ENCODE results near the gene GPR137.
"Not testable (repeated sequence)": the region's sequence is repeated elsewhere in the genome, so short reads cannot be mapped to it uniquely, and the experiment has no call there.

Gene GPR137

GRCh38 chr11:64284962-64285884 is at the start of gene GPR137:
Gene GPR137 (plus strand): TSS chr11:64285848. CDS start chr11:64286525, 677 bp downstream.
- DNase-seq, result peak; percentile 57

- DNase-seq, result no peak
These were observed 48.1 kb upstream of the GPR137 start for GRCh38 chr11:64237484-64237951.

GRCh38 chr11:64238076-64238475 is 47.6 kb upstream of the GPR137 start:
- no peak for DNase-seq

- DNase-seq, result no peak
These were observed 46.6 kb upstream of the GPR137 start for GRCh38 chr11:64238999-64239398.

- DNase-seq, result no peak
These were observed 45.8 kb upstream of the GPR137 start for GRCh38 chr11:64239662-64240434.

- DNase-seq, result peak; percentile 94
These were observed 45.0 kb upstream of the GPR137 start, which contains the start of gene FKBP2 for GRCh38 chr11:64240435-64241240. Gene FKBP2 (plus strand): TSS chr11:64241095. CDS start chr11:64242388, 1,293 bp downstream.

GRCh38 chr11:64241241-64241490 is 44.5 kb upstream of the GPR137 start:
- peak; percentile 97 for DNase-seq

- DNase-seq, result no peak
These were observed 43.9 kb upstream of the GPR137 start for GRCh38 chr11:64241491-64242374.

- DNase-seq, result no peak
These were observed 42.3 kb upstream of the GPR137 start for GRCh38 chr11:64243236-64243854.

- DNase-seq, result no peak
These were observed 41.5 kb upstream of the GPR137 start for GRCh38 chr11:64244107-64244506.

GRCh38 chr11:64244966-64245365 is 40.7 kb upstream of the GPR137 start:
- DNase-seq, result no peak

GRCh38 chr11:64245401-64245796 is 40.2 kb upstream of the GPR137 start:
- DNase-seq, result no peak

GRCh38 chr11:64245797-64246620 is 39.6 kb upstream of the GPR137 start:
- DNase-seq, result peak; percentile 18

- not testable (repeated sequence) for DNase-seq
These were observed 39.1 kb upstream of the GPR137 start for GRCh38 chr11:64246621-64246870.

- peak; percentile 75 for DNase-seq
These were observed 38.5 kb upstream of the GPR137 start, which contains the start of gene PPP1R14B for GRCh38 chr11:64246871-64247728. Gene PPP1R14B (minus strand): TSS chr11:64246943. CDS start chr11:64246673, 270 bp downstream.

- DNase-seq, result no peak
These were observed 37.7 kb upstream of the GPR137 start for GRCh38 chr11:64247729-64248531.

GRCh38 chr11:64248578-64248977 is 37.1 kb upstream of the GPR137 start:
- DNase-seq, result no peak

- DNase-seq, result no peak
These were observed 36.6 kb upstream of the GPR137 start for GRCh38 chr11:64249038-64249437.

All from NCI-H446 treated with DMSO at 0.1 percent for 48 hours (cell line).